ENCODE results near the gene DEPDC5.
A peak's percentile ranks its signal among the peaks of the same experiment; 100 is the strongest.
"Not testable (repeated sequence)": the region's sequence is repeated elsewhere in the genome, so short reads cannot be mapped to it uniquely, and the experiment has no call there.

Gene DEPDC5
- 15.0 to 29.7 (median 21.1) reads per million in 3 experiments for total RNA-seq

DNA sequence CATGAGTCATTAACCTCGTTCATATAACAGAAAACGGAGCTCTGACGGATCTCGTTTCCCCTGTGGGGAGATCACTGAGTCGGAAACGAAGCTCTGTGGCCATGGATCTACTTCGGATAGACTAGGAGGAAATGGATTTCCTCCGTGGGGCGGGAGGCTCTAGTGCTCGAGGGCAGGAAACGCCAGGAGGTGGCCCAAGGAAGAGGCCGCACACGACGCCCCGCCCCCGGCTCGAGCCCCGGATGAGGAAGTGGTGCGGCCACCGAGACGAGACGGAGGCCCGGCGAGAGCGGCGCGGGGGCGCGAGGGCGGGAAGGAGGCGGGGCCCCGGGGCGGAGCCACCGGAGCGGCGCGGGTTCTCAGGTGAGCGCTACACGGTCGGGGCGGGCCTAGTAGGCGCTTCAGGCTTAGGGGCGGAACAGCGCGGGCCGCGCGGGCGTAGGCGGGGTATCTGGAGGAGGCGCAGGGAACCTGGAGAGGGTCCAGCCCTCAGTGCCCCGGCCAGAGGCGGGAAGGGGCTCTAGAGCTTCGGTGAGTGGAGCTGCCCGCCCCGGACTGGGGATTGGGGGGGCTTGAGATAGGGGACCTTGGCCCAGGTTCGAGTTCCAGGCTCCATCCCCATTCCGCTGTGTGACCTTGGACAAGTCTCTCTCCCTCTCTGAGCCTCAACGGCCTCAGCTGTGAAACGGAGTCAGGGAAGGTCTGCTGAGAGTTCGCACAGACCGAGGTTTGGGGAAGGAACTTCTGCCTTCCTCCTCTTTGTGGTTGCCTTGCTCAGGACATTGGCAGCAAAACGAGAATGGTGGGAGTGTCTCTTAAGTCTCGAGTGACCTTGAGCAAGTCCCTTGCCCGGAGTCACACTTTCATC, at the start of gene DEPDC5:
Gene DEPDC5 (plus strand): TSS at position 386 of the 868 bp plus-strand sequence. CDS start 903 bp downstream, outside the sequence.
- DNase-seq: peak; percentile 97

DNA sequence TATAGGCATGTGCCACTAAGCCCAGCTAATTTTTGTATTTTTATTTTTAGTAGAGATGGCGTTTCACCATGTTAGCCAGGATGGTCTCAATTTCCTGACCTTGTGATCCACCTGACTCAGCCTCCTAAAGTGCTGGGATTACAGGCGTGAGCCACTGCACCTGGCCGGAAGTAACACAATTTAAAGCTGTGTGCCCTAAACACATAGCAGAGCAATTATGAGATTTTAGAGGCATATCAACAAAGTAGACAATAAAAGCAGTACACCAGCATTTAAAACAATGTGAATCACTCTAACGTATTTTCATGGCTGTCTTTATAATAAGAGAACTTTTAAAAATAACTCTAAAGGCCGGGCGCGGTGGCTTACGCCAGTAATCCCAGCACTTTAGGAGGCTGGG, 46.3 kb upstream of the DEPDC5 start:
- DNase-seq: no peak

DNA sequence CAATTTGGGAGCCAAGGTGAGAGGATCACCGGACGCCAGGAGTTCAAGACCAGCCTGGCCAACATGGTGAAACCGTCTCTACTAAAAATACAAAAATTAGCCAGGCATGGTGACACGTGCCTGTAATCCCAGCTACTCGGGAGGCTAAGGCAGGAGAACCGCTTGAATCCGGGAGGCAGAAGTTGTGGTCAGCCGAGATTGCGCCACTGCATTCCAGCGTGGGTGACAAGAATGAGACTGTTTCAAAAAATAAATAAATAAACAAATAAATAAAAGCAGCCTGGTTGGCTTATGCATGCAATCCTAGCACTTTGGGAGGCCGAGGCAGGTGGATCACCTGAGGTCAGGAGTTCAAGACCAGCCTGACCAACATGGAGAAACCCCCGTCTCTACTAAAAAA, 42.6 kb upstream of the DEPDC5 start:
- DNase-seq: not testable (repeated sequence)

DNA sequence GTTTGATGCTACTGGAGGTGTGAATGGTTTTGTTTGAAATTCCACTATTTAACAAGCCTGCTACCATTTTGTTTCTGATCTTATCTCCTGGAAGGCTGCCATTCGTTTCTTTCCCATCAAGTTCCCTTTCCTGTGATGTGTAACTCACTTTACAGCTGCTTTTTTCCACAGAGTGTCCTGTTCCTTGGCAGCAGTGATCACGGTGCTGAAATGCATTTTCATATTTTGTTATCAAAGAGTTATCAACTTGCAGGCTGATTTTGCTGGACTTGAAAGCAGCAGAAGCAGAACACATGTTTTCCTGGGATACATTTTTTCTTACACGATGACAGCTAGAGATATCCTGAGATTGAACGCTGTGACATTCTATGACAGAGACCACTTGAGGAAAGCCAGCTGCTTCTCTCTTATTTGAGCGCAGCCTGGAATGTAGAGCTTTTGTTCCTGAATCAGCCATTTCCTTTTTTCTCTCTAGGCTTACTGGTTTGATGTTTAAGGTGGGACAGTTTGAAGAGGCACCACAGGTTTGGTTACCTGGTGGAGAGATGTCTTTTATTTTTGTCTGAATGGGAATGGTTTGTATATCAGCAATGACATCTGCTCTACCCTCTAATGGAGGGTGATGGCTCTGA, 38.6 kb upstream of the DEPDC5 start:
- DNase-seq: no peak

DNA sequence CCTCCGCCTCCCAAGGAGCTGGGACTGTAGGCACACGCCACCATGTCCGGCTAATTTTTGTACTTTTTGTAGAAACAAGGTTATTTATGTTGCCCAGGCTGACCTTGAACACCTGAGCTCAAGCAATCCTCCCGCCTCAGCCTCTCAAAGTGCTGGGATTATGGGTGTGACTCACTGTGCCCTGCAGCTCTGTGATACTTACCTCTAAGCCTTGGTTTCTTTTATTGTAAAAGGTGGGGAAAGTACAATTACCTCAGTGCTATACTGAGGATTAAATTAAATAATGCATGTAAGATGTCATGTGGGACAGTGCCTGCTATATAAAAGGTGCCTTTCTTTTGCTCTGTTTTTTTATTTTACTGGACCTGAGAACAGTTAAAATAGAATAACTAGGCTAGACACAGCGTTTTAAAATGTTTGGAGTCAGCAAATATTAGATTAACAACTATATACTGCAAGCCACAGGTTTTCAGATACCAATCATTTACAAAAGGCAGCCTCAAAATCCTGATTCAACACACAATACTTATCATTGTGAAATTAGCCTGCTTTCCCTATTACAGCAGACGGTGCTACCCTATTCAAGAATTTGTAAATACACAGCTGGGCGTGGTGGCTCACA, 33.9 kb upstream of the DEPDC5 start:
- no peak for DNase-seq

DNA sequence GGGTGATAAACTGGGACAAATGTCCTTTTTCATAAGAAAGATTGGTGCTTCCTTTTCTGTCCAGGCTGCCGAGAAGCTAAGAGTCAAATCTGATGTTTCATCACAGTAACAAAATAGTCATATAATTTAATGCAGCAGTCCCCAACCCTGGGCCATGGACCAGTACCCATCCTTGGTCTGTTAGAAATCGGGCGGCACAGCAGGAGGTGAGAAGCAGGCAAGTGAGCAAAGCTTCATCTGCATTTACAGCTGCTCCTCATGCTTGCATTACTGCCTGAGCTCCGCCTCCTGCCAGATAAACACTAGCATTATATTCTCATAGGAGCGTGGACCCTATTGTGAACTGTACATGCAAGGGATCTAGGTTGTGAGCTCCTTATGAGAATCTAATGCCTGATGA, 30.1 kb upstream of the DEPDC5 start:
- no peak for DNase-seq

DNA sequence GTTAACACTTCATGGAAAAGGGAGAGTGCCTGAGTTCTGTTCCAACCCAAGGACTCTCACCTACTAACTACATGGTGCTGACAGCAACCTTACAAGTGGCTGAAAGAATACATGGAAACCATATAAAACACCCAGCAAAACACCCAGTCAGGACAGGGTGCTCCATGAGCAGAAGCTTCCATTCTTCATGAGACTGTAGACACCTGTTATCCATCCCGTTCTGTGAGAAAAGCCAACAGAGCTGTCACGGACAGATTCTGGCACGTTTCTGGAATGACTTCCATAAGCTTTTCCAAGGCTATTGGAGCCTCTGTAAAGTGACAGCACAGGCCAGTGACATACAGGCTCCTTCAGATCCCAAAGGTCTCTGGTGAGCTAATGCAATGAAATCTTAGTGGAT, 27.1 kb upstream of the DEPDC5 start:
- no peak for DNase-seq

DNA sequence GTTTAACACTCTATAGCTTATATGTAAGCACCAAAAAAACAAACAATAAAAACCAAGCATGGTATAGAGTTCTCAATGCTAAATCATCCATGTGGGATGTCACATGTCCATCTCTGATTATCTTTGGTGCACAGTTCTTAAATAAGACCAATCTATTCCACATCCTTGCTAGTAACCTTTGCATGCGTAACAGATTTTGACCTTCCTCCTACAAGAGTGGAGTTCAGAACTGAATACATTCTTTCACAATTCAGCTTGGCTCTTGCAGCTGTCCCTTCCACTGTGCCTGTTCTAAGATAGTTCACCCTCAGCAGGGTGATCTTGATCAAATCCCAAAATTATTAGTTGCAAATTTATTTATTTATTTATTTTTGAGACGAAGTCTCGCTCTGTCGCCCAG, 25.0 kb upstream of the DEPDC5 start:
- no peak for DNase-seq

DNA sequence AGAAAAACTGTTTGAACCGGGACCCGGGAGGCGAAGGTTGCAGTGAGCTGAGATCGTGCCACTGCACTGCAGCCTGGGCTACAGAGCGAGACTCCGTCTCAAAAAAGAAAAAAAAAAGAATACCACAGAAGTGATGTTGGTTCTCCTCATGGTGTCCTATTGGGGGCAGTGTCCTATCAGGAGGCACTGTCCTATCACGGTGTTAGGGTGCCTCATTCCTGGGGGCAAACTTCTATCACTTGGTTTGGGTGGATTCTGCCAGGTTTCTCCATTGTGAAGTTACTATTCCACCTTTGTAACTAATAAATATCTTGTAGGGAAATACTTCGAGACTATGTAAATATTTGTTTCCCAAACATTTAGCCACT, 23.5 kb upstream of the DEPDC5 start:
- no peak for DNase-seq

DNA sequence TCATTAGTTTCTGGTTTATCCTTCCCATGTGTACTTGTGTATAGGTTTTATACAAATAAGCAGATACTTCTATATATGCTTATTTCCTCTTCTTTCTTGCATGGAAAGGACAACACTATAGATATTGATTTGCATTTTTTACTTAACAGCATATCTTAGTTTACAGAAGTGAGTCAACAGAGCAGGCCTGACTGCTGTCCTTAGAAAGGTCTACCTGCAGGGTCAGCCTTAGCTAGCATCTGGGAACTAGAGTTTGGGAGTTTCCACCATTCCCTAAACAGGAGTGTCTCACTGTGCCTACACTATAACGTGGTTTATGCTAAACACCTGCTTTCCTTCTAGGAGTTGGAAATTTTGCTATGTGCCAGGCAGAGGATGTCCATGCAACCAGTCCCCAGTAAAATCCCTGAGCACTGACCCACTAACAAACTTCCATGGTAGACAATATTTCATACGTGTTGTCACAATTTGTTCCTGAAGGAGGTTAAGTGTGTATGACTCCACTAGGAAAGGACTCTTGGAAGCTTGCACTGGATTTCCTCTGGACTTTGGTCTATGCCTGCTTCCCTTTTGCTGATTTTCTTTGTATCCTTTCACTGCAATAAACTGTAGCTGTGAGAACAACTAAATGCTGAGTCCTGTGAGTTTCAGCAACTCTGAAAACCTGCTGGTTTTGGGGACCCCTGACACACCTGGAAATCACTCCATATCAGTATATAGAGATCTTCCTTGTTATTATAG, 21.6 kb upstream of the DEPDC5 start:
- no peak for DNase-seq

DNA sequence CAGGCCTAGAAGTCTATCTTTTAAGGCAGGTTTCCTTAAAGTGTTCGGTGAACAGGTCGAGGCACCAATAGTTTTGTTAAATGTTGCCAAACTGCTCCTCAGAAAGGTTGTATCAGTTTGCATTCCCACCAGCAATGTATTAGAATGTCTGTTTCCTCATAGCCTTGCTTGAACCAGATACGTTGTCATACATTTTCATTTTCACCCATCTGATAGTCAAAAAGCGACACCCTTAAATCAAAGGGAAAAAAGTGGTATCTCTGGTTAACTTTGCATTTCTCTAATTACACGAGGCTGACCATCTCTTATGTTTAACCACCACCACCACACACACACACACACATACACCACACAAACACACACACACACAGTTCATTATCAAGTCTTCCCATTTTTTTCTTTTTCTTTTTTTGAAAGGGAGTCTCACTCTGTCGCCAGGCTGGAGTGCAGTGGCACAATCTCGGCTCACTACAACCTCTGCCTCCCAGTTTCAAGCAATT, 20.2 kb upstream of the DEPDC5 start:
- DNase-seq: no peak

DNA sequence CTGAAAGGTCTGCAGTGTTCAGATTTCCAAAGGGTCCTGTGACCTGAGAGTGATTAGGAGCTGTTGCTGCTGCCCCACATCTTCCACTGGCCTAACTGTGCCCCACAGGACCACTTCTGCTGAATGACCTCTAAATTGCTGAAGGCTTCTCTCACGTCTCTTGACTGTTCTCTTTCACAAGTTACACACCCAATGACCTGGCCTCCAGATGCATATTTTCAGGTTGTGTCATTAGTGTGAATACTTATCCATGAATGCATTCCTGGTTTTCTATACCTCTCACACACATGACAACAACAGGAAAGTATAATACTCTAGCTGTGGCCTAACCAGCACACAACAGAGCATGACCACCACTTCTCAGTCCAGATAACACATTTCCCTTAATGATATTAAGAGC, 19.3 kb upstream of the DEPDC5 start:
- no peak for DNase-seq

DNA sequence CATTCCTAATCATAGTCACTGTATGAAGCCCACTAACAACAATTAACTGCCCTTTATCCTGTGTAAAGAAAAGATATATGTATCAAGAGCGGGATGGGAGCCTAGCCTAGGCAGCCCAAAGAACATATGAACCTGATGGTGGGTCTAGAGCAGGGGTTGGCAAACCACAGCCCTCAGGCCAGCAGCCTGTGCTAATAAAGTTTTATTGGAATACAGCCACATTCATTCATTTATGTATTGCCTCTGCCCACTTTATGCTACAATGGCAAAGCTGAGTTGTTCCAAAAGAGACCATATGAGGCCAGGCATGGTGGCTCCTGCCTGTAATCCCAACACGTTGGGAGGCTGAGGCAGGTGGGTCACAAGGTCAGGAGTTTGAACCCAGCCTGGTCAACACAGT, 17.4 kb upstream of the DEPDC5 start:
- DNase-seq: no peak

DNA sequence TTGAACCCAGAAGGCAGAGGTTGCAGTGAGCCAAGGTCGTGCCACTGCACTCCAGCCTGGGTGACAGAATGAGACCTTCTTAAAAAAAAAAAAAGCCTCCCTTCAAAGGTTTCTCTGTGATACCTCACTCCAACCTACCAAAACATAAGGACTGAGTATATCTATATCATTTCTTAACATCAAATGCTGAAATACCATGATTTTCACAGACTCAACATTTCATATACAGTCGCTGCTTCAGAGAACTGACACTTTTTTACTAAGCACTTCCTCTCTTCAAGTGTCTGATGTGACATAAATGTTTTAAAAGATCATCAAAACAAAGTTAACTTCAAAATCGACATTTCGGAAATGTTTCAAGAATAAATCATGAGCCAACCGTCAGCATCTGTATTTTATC, 15.9 kb upstream of the DEPDC5 start:
- DNase-seq: no peak

DNA sequence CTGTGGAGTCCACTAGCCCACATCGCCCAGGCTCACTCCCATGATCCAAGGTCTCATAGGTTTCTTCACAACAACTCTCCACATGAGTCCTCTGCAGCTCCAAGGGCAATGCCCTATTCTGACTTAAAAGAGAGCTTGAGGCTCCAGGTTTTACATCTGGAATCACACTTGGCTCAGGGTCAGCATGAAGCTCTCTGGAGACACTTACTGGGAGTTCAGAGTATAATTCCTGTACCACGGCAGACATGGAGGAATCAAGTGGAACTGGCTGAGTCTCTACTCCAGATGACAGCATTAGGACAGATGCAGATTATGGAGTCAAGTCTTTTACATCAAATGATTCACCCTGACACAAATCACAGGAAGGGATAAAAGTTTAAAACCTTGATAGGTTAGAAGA, 15.3 kb upstream of the DEPDC5 start:
- no peak for DNase-seq

DNA sequence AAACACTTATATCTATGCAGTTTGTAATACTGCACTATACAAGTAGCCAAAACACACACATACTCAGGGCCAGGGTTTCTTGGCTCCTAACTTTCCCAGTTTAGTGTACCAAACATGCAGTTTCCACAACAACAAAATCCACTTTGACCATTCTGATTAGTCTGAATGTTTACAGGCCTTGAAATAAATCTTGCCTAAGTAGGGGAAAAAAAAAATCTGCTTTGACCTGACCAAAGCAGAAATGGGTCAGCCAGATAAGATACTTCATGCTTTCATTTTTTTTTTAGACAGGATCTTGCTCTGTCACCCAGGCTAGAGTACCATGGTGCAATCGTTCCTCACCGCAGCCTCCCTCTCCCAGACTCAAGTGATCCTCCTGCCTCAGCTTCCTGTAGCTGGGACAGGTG, 14.0 kb upstream of the DEPDC5 start:
- DNase-seq: no peak

DNA sequence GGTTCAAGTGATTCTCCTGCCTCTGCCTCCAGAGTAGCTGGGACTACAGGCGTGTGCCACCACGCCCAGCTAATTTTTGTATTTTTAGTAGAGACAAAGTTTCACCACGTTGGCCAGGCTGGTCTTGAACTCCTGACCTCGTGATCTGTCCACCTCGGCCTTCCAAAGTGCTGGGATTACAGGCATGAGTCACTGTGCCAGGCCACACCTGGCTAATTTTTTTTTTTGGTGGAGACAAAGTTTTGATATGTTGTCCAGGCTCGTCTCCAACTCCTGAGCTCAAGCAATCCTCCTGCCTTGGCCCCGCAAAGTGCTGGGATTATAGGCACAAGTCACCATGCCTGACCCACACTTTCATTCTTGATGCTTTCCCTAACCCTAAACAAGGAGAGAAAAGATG, 13.5 kb upstream of the DEPDC5 start:
- not testable (repeated sequence) for DNase-seq

DNA sequence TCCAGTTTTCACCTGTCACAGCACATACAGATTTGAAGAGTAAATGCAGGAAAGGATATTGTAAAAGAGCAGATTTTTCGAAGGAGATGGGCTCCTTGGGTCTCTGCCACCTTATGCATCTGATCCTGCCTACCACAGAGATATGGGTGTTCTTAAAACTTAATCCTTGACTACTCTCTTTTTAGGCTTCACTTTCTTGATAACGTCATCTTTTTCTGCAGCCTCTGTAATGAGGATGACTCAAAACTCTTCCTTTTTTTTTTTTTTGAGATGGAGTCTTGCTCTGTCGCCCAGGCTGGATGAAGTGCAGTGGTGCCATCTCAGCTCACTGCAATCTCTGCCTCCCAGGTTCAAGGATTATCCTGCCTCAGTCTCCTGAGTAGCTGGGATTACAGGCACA, 11.7 kb upstream of the DEPDC5 start:
- no peak for DNase-seq

DNA sequence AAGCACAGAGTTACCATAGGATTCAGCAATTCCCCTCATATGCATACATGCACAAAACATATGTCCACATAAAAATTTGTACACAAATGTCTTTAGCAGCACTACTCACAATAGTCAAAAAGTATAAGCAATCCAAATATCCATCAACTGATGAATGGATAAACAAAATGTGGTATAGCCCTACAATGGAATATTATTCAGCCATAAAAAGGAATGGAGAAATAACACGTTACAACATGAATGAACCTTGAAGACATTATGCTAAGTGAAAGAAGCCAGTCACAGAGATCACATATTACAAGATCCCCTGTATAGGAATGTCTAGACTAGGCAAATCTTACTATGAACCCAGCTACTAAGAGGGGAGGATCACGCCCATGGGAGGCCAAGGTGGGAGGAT, 11.1 kb upstream of the DEPDC5 start:
- DNase-seq: no peak

DNA sequence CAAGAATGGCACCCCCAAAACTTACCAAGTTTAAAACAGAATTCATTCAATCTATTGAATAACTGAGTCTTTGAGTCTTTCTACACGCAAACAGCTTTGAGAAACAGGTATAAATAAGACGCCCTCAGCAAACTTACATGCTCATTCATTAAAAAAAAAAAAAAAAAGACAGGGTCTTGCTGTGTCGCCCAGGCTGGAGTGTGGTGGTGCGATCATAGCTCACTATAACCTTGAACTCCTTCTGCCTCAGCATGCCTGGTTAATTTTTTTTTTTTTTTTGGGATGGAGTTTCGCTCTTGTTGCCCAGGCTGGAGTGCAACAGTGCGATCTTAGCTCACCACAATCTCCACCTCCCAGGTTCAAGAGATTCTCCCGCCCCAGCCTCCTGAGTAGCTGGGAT, 9.9 kb upstream of the DEPDC5 start:
- DNase-seq: no peak

DNA sequence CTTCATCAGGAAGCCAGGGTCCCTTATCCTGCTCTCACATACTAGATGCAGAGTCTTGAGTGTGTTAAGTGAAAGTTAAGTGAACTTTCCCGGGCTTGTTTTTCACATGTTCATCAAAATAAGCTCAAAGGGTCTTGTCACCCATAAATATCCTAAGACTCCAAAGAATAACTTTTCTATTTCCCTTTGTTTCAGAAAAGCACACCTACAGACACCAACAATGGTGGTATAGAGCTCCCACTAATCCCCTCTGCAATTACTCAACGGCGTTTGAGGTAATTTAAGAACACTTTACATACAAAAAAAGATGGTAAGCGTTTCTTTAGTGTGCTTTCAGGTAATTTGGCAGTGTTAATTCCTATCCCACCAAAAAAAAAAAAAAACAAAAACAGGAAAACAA, 6.4 kb upstream of the DEPDC5 start:
- no peak for DNase-seq

DNA sequence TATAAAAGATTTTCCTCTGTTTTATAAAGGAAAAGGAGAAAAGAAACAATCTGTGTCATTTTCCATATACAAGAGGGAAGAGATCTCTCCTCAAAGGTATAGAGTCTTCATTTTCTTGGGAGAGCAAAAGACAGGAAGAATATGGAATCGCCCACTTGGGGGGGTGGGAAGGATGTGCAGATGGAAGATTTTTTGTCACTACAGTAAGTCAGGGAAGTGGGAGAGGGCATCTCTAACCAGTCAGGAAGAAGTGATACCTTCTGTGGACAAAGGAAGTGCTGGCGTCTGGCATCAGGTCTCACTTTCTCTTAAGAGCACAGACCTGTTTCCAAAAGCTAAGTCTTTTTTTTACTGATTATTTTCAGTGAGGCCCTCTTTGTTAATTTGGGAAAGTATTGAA, 5.3 kb upstream of the DEPDC5 start:
- no peak for DNase-seq

All from central memory CD4-positive, alpha-beta T cell (primary cell).